MCF 10A (cell line): ENCODE results near the gene SLC9A8. TPM values are rescaled to one million over a fixed set of nuclear protein-coding genes. Genes with fewer than 3 reads are reported as not detected.

Experiments used
- BruUV-seq: library from RNA; stranded (reverse); fragments of 400-500 nt; replicated peaks from 2 replicates; lab custom pipeline; 2021; lab: Mats Ljungman, UMichigan
- CTCF ChIA-PET: fragments of 300-600 bp; sonication (Branson Sonifier 250); formaldehyde crosslinking; extraction: SDS; loops from one replicate; lab custom pipeline; 2021; ENCODE audit warnings: antibody characterized with exemption, inconsistent platforms; lab: Yijun Ruan, JAX
- POLR2A ChIA-PET: fragments of 300-600, 350-650 bp; sonication (Branson Sonifier 250); formaldehyde crosslinking; extraction: SDS; loops from one replicate; lab custom pipeline; 2020; ENCODE audit warnings: antibody characterized with exemption, inconsistent platforms; lab: Yijun Ruan, JAX
- DNase-seq: peaks from one replicate; pipeline ENCODE4 v3.0.0-alpha.2; 2018; ENCODE audit not compliant: unreplicated experiment
- H3K27ac Mint-ChIP-seq: one replicate; pipeline ENCODE4 v1.8.0; 2022; ENCODE audit warnings: mild to moderate bottlenecking, low read depth, mixed read lengths; ENCODE audit not compliant: unreplicated experiment
- H3K27me3 Mint-ChIP-seq: one replicate; pipeline ENCODE4 v1.8.0; 2022; ENCODE audit warnings: mixed read lengths; ENCODE audit not compliant: insufficient read depth, unreplicated experiment
- H3K36me3 Mint-ChIP-seq: one replicate; pipeline ENCODE4 v1.8.0; 2022; ENCODE audit warnings: mild to moderate bottlenecking, moderate library complexity, mixed read lengths; ENCODE audit not compliant: insufficient read depth, unreplicated experiment
- H3K4me1 Mint-ChIP-seq: one replicate; pipeline ENCODE4 v1.8.0; 2022; ENCODE audit warnings: mixed read lengths; ENCODE audit not compliant: insufficient read depth, unreplicated experiment
- H3K4me3 Mint-ChIP-seq: one replicate; pipeline ENCODE4 v1.8.0; 2022; ENCODE audit warnings: mild to moderate bottlenecking, moderate library complexity, mixed read lengths; ENCODE audit not compliant: unreplicated experiment
- H3K9me3 Mint-ChIP-seq: one replicate; pipeline ENCODE4 v1.8.0; 2022; ENCODE audit warnings: mixed read lengths; ENCODE audit not compliant: unreplicated experiment
- intact Hi-C: fragments of 100-400 bp; cut with micrococcal nuclease; formaldehyde crosslinking; loops from 2 replicates; pipeline ENCODE4 v1.14.1; 2022
- total RNA-seq: library from RNA; stranded (reverse); gene quantifications from 2 replicates; pipeline ENCODE4 v1.2.3, GENCODE V29; 2022
- TF ChIP-seq, protein P1 (sequence below): fragments of 200-600 bp; IDR thresholded peaks from one replicate; pipeline ENCODE4 v1.8.0; 2022; ENCODE audit warnings: antibody characterized with exemption, mild to moderate bottlenecking; ENCODE audit not compliant: unreplicated experiment

The SLC9A8 gene
- total RNA-seq, 1 experiment from 2014 or later, result 14.6 TPM

DNA sequence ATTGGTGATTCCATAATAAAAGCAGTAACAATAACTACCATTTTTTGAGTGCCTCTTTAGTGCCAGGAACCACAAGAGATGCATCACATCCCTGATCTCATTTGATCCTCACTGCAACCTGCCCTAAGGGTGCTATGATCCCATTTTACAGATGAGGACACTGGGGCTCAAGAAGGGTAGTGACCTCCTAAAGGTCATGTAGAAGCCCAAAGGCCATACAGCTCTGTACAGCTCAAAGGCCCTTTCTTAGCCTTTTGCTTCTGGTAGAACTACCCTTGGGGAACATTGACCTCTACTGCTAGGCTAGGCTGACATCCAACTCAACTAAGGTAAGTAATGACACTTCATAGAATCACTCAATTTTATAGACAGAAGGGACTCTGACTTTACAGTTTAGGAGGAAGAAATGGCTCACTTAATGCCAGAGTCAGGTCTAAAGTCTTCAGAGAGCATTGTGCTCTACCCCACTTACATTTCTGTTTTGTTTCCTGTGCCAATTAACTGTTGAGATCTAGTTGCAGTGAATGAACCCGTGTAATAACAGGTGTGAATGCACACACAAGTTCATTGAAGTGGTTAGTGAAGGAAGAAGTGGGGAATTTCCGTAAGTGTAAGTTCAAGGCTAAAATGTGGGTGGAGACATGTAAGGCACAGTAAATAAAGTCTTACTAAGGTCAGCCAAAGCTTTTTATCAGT is 10.7 kb downstream of the SLC9A8 start:
- TF ChIP-seq, protein P1, sequence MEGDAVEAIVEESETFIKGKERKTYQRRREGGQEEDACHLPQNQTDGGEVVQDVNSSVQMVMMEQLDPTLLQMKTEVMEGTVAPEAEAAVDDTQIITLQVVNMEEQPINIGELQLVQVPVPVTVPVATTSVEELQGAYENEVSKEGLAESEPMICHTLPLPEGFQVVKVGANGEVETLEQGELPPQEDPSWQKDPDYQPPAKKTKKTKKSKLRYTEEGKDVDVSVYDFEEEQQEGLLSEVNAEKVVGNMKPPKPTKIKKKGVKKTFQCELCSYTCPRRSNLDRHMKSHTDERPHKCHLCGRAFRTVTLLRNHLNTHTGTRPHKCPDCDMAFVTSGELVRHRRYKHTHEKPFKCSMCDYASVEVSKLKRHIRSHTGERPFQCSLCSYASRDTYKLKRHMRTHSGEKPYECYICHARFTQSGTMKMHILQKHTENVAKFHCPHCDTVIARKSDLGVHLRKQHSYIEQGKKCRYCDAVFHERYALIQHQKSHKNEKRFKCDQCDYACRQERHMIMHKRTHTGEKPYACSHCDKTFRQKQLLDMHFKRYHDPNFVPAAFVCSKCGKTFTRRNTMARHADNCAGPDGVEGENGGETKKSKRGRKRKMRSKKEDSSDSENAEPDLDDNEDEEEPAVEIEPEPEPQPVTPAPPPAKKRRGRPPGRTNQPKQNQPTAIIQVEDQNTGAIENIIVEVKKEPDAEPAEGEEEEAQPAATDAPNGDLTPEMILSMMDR, result no peak
- H3K9me3 Mint-ChIP-seq, result no peaks in the 10 kb centered on the region
- H3K4me3 Mint-ChIP-seq, result no peak overlapping the region
- ChIA-PET POLR2A (interaction anchor here (0.7 to 3.3 kb wide), 4 partner anchors 10 to 213 kb away, joined by 3 to 19 read pairs (median 3); partner anchors contain the start of gene SLC9A8), CTCF (interaction anchor here (0.6 to 2.0 kb wide), 8 partner anchors 9 to 213 kb away, joined by 3 to 8 read pairs (median 4); no protein-coding TSS in a partner anchor)
- no TSS peak for BruUV-seq
- peaks cover 78% of the 10 kb centered on the region for H3K36me3 Mint-ChIP-seq
- H3K27ac Mint-ChIP-seq, result no peak overlapping the region
- DNase-seq, result no peak
- no peaks in the 10 kb centered on the region for H3K27me3 Mint-ChIP-seq
- intact Hi-C loops, result no loop called here
- H3K4me1 Mint-ChIP-seq, result peaks cover 11% of the 10 kb centered on the region

DNA sequence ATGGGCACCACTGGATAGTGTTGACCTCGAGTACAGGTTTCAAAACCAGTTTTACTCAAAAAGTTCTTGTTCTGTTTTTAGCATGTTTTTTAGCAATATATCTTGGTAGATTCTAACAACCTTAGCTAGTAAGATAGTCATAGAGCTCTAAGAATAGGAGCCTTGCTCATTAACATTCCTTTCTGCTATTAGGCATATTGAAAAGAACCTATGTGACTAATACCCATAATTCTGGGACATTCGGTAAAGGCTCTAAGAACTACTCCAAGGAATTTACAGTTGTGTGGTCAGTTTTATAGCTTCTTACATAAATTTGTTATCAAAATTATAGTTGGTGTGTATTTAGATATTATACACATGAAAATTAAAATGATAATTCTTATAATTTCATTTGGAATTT is 11.6 kb downstream of the SLC9A8 start:
- TF ChIP-seq, protein P1, result no peak
- intact Hi-C loops, result no loop called here
- H3K36me3 Mint-ChIP-seq, result peaks cover 75% of the 10 kb centered on the region
- peaks cover 11% of the 10 kb centered on the region for H3K4me1 Mint-ChIP-seq
- ChIA-PET CTCF (interaction anchor here (0.6 to 2.1 kb wide), 7 partner anchors 10 to 216 kb away, joined by 3 to 11 read pairs (median 5); no protein-coding TSS in a partner anchor), POLR2A (interaction anchor here (0.8 to 3.3 kb wide), 5 partner anchors 10 to 214 kb away, joined by 3 to 19 read pairs (median 3); partner anchors contain the start of gene SLC9A8)
- no peak for DNase-seq
- BruUV-seq, result no TSS peak
- no peaks in the 10 kb centered on the region for H3K27me3 Mint-ChIP-seq
- no peaks in the 10 kb centered on the region for H3K9me3 Mint-ChIP-seq
- no peak overlapping the region for H3K27ac Mint-ChIP-seq
- H3K4me3 Mint-ChIP-seq, result no peak overlapping the region

DNA sequence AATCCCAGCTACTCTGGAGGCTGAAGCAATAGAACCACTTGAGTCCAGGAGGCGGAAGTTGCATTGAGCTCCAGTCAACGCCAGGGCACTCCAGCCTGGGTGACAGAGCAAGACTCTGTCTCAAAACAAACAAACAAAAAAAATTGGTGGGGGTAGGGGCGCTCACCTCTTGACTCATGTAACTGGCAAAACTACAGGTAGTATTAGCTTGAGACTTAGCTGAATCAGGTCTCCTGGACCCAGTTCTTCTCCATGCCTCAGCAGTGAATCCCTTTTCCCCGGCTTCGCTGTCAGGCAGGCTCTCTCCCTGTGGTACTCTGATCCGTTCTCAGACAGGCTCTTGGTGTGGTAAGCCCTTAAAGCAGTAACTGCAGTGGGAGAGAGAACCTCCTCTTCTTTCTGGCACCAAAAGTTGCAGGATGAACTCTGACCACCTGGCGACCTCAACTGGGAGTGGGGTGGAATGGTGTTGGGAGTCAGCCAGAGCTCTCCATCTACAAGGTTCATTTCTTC is 12.9 kb downstream of the SLC9A8 start:
- TF ChIP-seq, protein P1, result no peak
- BruUV-seq, result no TSS peak
- intact Hi-C loops, result no loop called here
- Mint-ChIP-seq H3K9me3 (no peaks in the 10 kb centered on the region), H3K4me3 (no peak overlapping the region), H3K27ac (no peak overlapping the region), H3K27me3 (no peaks in the 10 kb centered on the region), H3K4me1 (peaks cover 11% of the 10 kb centered on the region), H3K36me3 (peaks cover 71% of the 10 kb centered on the region)
- DNase-seq, result no peak
- ChIA-PET POLR2A (interaction anchor here (0.5 to 3.3 kb wide), 3 partner anchors 12 to 674 kb away, joined by 3 to 19 read pairs (median 3); partner anchors contain the start of gene SLC9A8), CTCF (interaction anchor here (0.6 to 2.2 kb wide), 8 partner anchors 20 to 259 kb away, joined by 3 to 11 read pairs (median 4); no protein-coding TSS in a partner anchor)
